IMR-90 (cell line): ENCODE measurements around the gene CYTH4. TPM values are rescaled to one million over a fixed set of nuclear protein-coding genes. Genes with fewer than 3 reads are reported as not detected.

Source experiments
- ATAC-seq: fragments of 200-7000 bp; cut with Tn5 transposase; 2 replicates; pipeline ENCODE4 v1.9.1; 2020; ENCODE audit warnings: low read depth, mild to moderate bottlenecking, moderate library complexity
- BruUV-seq: library from RNA; stranded (reverse); fragments of 400-500 nt; replicated peaks from 2 replicates; lab custom pipeline; 2021; lab: Mats Ljungman, UMichigan
- CTCF ChIA-PET: fragments of 300-600 bp; formaldehyde crosslinking; extraction: SDS; loops from one replicate; lab custom pipeline; 2021; ENCODE audit warnings: antibody characterized with exemption; lab: Yijun Ruan, JAX
- POLR2A ChIA-PET: fragments of 300-600 bp; sonication (Branson Sonifier 250); formaldehyde crosslinking; loops from one replicate; lab custom pipeline; 2022; ENCODE audit warnings: antibody characterized with exemption; ENCODE audit not compliant: unreplicated experiment; lab: Charles Lee
- DNase-seq: peaks from one replicate; pipeline ENCODE4 v3.0.0; 2013
- H2AFZ ChIP-seq: replicated peaks from 2 replicates; pipeline ENCODE3; 2013; ENCODE audit warnings: low read length, mild to moderate bottlenecking; ENCODE audit not compliant: poor library complexity
- H2AK5ac ChIP-seq: 2 replicates; pipeline ENCODE4 v1.6.1; 2013; ENCODE audit warnings: low read depth, low read length, inconsistent platforms
- H2AK9ac ChIP-seq: replicated peaks from 2 replicates; pipeline ENCODE3; 2013; ENCODE audit warnings: mild to moderate bottlenecking, low read depth, low read length, moderate library complexity; ENCODE audit not compliant: poor library complexity
- H2BK120ac ChIP-seq: 2 replicates; pipeline ENCODE4 v1.6.1; 2013; ENCODE audit warnings: low read depth, low read length, inconsistent platforms
- H2BK15ac ChIP-seq: 3 replicates; pipeline ENCODE4 v1.6.1; 2013; ENCODE audit warnings: low read depth, low read length, inconsistent platforms
- H2BK20ac ChIP-seq: 2 replicates; pipeline ENCODE4 v1.6.1; 2013; ENCODE audit warnings: low read depth, mild to moderate bottlenecking, inconsistent platforms, low read length, moderate library complexity
- H2BK5ac ChIP-seq: 2 replicates; pipeline ENCODE4 v1.6.1; 2013; ENCODE audit warnings: mild to moderate bottlenecking, low read depth, low read length, inconsistent platforms; ENCODE audit not compliant: poor library complexity, severe bottlenecking
- H3K14ac ChIP-seq: replicated peaks from 2 replicates; pipeline ENCODE4 v1.6.1; 2013; ENCODE audit warnings: low read depth, low read length, inconsistent platforms
- H3K18ac ChIP-seq: 2 replicates; pipeline ENCODE4 v1.6.1; 2013; ENCODE audit warnings: low read depth, low read length, control low read depth
- H3K23ac ChIP-seq: 2 replicates; pipeline ENCODE4 v1.6.1; 2013; ENCODE audit warnings: low read depth, low read length, inconsistent platforms
- H3K27ac ChIP-seq: 2 replicates; pipeline ENCODE4 v1.5.1; 2013; ENCODE audit warnings: mild to moderate bottlenecking, control low read depth, low read length; ENCODE audit not compliant: insufficient read depth
- H3K27me3 ChIP-seq: 2 replicates; pipeline ENCODE4 v1.6.1; 2013; ENCODE audit warnings: low read length; ENCODE audit not compliant: control insufficient read depth, insufficient read depth
- H3K36me3 ChIP-seq: 2 replicates; pipeline ENCODE4 v1.6.1; 2013; ENCODE audit warnings: low read length, mixed read lengths; ENCODE audit not compliant: control insufficient read depth, insufficient read depth
- H3K4ac ChIP-seq: 2 replicates; pipeline ENCODE4 v1.6.1; 2013; ENCODE audit warnings: low read depth, low read length, inconsistent platforms
- H3K4me1 ChIP-seq: 2 replicates; pipeline ENCODE4 v1.6.1; 2013; ENCODE audit warnings: low read length, mixed read lengths; ENCODE audit not compliant: control insufficient read depth, insufficient read depth
- H3K4me2 ChIP-seq: 2 replicates; pipeline ENCODE4 v1.6.1; 2013; ENCODE audit warnings: low read depth, mild to moderate bottlenecking, control low read depth, low read length, moderate library complexity
- H3K4me3 ChIP-seq: 2 replicates; pipeline ENCODE4 v1.5.1; 2013; ENCODE audit warnings: low read depth, mild to moderate bottlenecking, control low read depth, low read length, moderate library complexity; ENCODE audit not compliant: insufficient read depth
- H3K56ac ChIP-seq: 2 replicates; pipeline ENCODE4 v1.6.1; 2013; ENCODE audit warnings: low read length, inconsistent platforms; ENCODE audit not compliant: insufficient read depth; ENCODE audit errors: extremely low read depth
- H3K79me1 ChIP-seq, 2 experiments: 2 replicates each; pipeline ENCODE4 v1.6.1; 2013; ENCODE audit warnings: low read length in 2 of 2, inconsistent platforms in 1 of 2, low read depth in 1 of 2
- H3K9ac ChIP-seq: 2 replicates; pipeline ENCODE4 v1.6.1; 2013; ENCODE audit warnings: low read depth, low read length, control low read depth
- H3K9me1 ChIP-seq: 2 replicates; pipeline ENCODE4 v1.6.1; 2013; ENCODE audit warnings: low read length, inconsistent platforms; ENCODE audit not compliant: insufficient read depth
- H3K9me3 ChIP-seq: 2 replicates; pipeline ENCODE4 v1.6.1; 2013; ENCODE audit warnings: low read length; ENCODE audit not compliant: control insufficient read depth, insufficient read depth
- H4K20me1 ChIP-seq: 2 replicates; pipeline ENCODE4 v1.6.1; 2013; ENCODE audit warnings: low read length, inconsistent platforms; ENCODE audit not compliant: insufficient read depth
- H4K5ac ChIP-seq: 2 replicates; pipeline ENCODE4 v1.6.1; 2013; ENCODE audit warnings: mild to moderate bottlenecking, low read depth, low read length, control low read depth
- H4K8ac ChIP-seq, 2 experiments: 2 replicates each; pipeline ENCODE4 v1.6.1; 2013; ENCODE audit warnings: low read depth in 2 of 2, low read length in 2 of 2, control low read depth in 1 of 2, inconsistent platforms in 1 of 2
- H4K91ac ChIP-seq: 2 replicates; pipeline ENCODE4 v1.6.1; 2013; ENCODE audit warnings: low read depth, low read length, inconsistent platforms; ENCODE audit not compliant: insufficient read depth
- BHLHE40 ChIP-seq: fragments of 150-350 bp; IDR thresholded peaks from 2 replicates; pipeline ENCODE4 v1.6.1; 2016; ENCODE audit warnings: mild to moderate bottlenecking, low read depth, low read length
- CTCF ChIP-seq: conservative IDR thresholded peaks from 2 replicates; pipeline ENCODE4 v1.5.1; 2012; ENCODE audit warnings: mild to moderate bottlenecking, low read depth, low read length, improper control_type of control experiment
- ELK1 ChIP-seq: fragments of 150-350 bp; IDR thresholded peaks from 2 replicates; pipeline ENCODE4 v1.6.1; 2016; ENCODE audit warnings: low read depth, mild to moderate bottlenecking, low read length, moderate library complexity, borderline replicate concordance
- FOS ChIP-seq: fragments of 150-350 bp; IDR thresholded peaks from 2 replicates; pipeline ENCODE4 v1.6.1; 2016; ENCODE audit warnings: low read depth, low read length
- MAFK ChIP-seq: IDR thresholded peaks from 2 replicates; pipeline ENCODE4 v1.6.1; 2012; ENCODE audit warnings: low read depth, low read length, improper control_type of control experiment
- MAZ ChIP-seq: IDR thresholded peaks from 2 replicates; pipeline ENCODE4 v1.6.1; 2012; ENCODE audit warnings: low read depth, mild to moderate bottlenecking, low read length, improper control_type of control experiment, moderate library complexity, borderline replicate concordance
- NFE2L2 ChIP-seq: fragments of 150-350 bp; IDR thresholded peaks from 2 replicates; pipeline ENCODE4 v1.6.1; 2016; ENCODE audit warnings: low read depth, mild to moderate bottlenecking, low read length
- POLR2A ChIP-seq: IDR thresholded peaks from 2 replicates; pipeline ENCODE4 v1.6.1; 2012; ENCODE audit warnings: mild to moderate bottlenecking, low read depth, low read length
- RFX5 ChIP-seq: IDR thresholded peaks from 2 replicates; pipeline ENCODE4 v1.8.0; 2012; ENCODE audit warnings: low read depth, mild to moderate bottlenecking, low read length, moderate library complexity
- USF2 ChIP-seq: fragments of 150-350 bp; IDR thresholded peaks from 2 replicates; pipeline ENCODE4 v1.6.1; 2017; ENCODE audit warnings: mild to moderate bottlenecking, antibody characterized with exemption, low read length, low read depth
- WGBS, 2 experiments: methylation state at CpG; one replicate each; pipeline versions ENCODE4 v1.1.5 to v1.1.7; 2013; ENCODE audit warnings: missing lambda C conversion rate in 2 of 2; ENCODE audit not compliant: insufficient read length in 1 of 2; ENCODE audit errors: extremely low coverage in 2 of 2; 5-methylcytosine and 5-hydroxymethylcytosine counted together
- dilution Hi-C: fragments of 300-500 bp; cut with HindIII; formaldehyde crosslinking; loops from one replicate; pipeline ENCODE4 v1.14.3; 2018; ENCODE audit warnings: low sequenced_read_pairs; ENCODE audit not compliant: unreplicated experiment
- in situ Hi-C: fragments of 300-500 bp; cut with MboI; formaldehyde crosslinking; loops from 3 replicates; pipeline ENCODE4 v1.14.3; 2019; ENCODE audit warnings: low sequenced_read_pairs, inconsistent platforms, mixed read lengths
- intact Hi-C: fragments of 100-400 bp; cut with micrococcal nuclease; formaldehyde crosslinking; loops from 2 replicates; pipeline ENCODE4 v1.10.0; 2022
- polyA plus RNA-seq, 3 experiments: library from polyadenylated mRNA; depleted of rRNA; stranded (reverse); fragments of >200 nt; gene quantifications; 2 replicates each; pipeline ENCODE4 v1.2.3, GENCODE V29; 2012; ENCODE audit warnings: low replicate concordance in 1 of 3
- total RNA-seq: library from RNA; depleted of rRNA; stranded (reverse); fragments of >200 nt; gene quantifications from 2 replicates; pipeline ENCODE4 v1.2.3, GENCODE V29; 2012

The CYTH4 gene
- total and polyA plus RNA-seq, 2 of the 4 experiments (the other 2 are of a cell fraction) = 0.36 to 0.55 TPM

DNA sequence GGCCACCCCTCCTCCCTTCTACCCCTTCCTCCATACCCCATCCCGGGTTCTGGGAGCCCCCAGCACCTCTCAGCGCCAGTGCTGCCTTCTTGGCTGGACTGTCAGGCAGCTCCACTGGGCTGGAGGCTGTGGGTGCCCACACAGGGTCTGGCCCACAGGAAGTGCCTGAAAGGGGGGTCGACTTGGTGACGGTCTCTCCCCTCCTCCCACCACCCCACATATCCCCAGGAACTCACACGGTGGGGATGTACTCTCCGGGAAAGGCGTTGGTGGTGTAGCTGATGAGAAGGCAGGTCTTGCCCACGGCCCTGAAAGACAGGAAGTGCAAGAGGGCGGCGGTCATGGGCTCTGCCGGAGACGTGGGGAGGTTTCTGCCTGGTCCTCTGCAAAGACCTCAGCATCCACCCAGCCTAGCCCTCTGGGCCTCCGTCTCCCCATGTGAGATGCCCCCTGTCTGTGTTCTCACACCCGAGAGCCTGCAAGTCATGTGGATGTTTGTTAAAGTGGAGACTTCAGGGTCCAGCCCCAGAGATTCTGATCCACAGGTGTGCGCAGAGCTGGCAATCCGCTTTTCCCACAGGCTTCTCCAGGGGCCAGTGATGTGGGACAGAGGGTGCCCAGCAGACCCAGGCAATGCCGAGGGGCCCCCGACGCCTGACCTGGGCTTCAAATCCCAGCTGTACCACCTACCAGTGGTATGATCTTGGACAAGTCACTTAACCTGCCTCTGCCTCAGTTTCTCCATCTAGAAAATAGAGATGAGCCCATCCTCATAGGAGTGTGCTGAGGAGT is 40.8 kb upstream of the CYTH4 start (continued):
- TF ChIP-seq MAZ = no peak

- in situ Hi-C loops = no loop called here
- no TSS peak for BruUV-seq
- peak overlapping the region; percentile 2 for H2BK5ac ChIP-seq
- H4K20me1 ChIP-seq = no peaks in the 10 kb centered on the region
- peak overlapping the region; percentile 35; the same call in 1 of the 2 replicates for H2AK5ac ChIP-seq
- no peak overlapping the region for H3K4me3 ChIP-seq
- no peak overlapping the region for H2BK15ac ChIP-seq
- dilution Hi-C loops = no loop called here
- intact Hi-C loops = no loop called here
- peak; percentile 38; the same call in 1 of the 2 replicates for ATAC-seq
- peak overlapping the region; percentile 44 for H2AK9ac ChIP-seq
- peak overlapping the region; percentile 46 for H4K91ac ChIP-seq
- no peak overlapping the region for H3K9ac ChIP-seq
- H4K5ac ChIP-seq = peak overlapping the region; percentile 6; the same call in 1 of the 2 replicates
- peak overlapping the region; percentile 27 to 66 for H4K8ac ChIP-seq
- peak overlapping the region; percentile 51; the same call in 1 of the 2 replicates for H2BK20ac ChIP-seq
- ChIA-PET POLR2A (no interaction called here), CTCF (interaction anchor here (0.9 kb wide), 1 partner anchor 18 kb away, joined by 4 read pairs; no protein-coding TSS in a partner anchor)
- peak; percentile 38 for DNase-seq
- 0 out of 2 replicates have a peak overlapping the region, but pooled peaks have one; percentile 6 for H3K4me2 ChIP-seq
- no peak overlapping the region for H3K18ac ChIP-seq
- peak overlapping the region; percentile 88; the same call in 1 of the 2 replicates for H3K4ac ChIP-seq
- H3K9me3 ChIP-seq = no peaks in the 10 kb centered on the region
- H3K36me3 ChIP-seq = no peaks in the 10 kb centered on the region
- 69% methylated on average over 6 of the region's 16 CpGs; no CpG with 5 or more reads in 1 of the 2 experiments for WGBS, 2 experiments
- no peak overlapping the region for H3K56ac ChIP-seq
- no peaks in the 10 kb centered on the region for H3K27me3 ChIP-seq
- H2AFZ ChIP-seq = peak overlapping the region; percentile 63
- H3K9me1 ChIP-seq = peaks cover 3% of the 10 kb centered on the region
- peak overlapping the region; percentile 31; the same call in 1 of the 2 replicates for H3K23ac ChIP-seq
- H3K14ac ChIP-seq = 0 out of 2 replicates have a peak overlapping the region, but pooled peaks have one; percentile 55
- no peak overlapping the region; the same call in 1 of the 2 replicates for H3K27ac ChIP-seq
- peak overlapping the region; percentile 61; the same call in 1 of the 2 replicates for H2BK120ac ChIP-seq
- peaks cover 8 to 21% of the 10 kb centered on the region in 2 experiments; a peak in 3 of 4 replicates for H3K79me1 ChIP-seq
- H3K4me1 ChIP-seq = peaks cover 14% of the 10 kb centered on the region
- no peak for TF ChIP-seq MAFK
- TF ChIP-seq CTCF = no peak
- TF ChIP-seq BHLHE40 = no peak
- no peak for TF ChIP-seq MAZ
- no peak for TF ChIP-seq RFX5
- TF ChIP-seq USF2 = no peak
- TF ChIP-seq ELK1 = no peak
- no peak for TF ChIP-seq FOS
- no peak for TF ChIP-seq POLR2A
- no peak for TF ChIP-seq NFE2L2
Measured at GRCh38 chr22:37242395-37242918, 39.9 kb upstream of the CYTH4 start.
